RWPE2 (cell line): ENCODE measurements around the gene SLC5A3.

Experiments
- ATAC-seq: fragments of 200-7000 bp; cut with Tn5 transposase; 3 replicates; pipeline ENCODE4 v1.9.1; 2021; ENCODE audit warnings: low read depth
- DNase-seq: peaks from one replicate; pipeline ENCODE4 v3.0.0-alpha.2; 2020; ENCODE audit warnings: low spot score
- H3K27ac ChIP-seq: fragments of 450-650 bp; 2 replicates; pipeline ENCODE4 v1.5.1; 2017; ENCODE audit warnings: mild to moderate bottlenecking; ENCODE audit not compliant: poor library complexity, severe bottlenecking
- H3K27me3 ChIP-seq: fragments of 250-450 bp; sonication (Bioruptor Pico); 2 replicates; pipeline ENCODE4 v1.5.1; 2021; ENCODE audit warnings: mild to moderate bottlenecking, moderate library complexity; ENCODE audit not compliant: insufficient read depth, poor library complexity, severe bottlenecking
- H3K36me3 ChIP-seq: fragments of 250-450 bp; sonication (Bioruptor Pico); 2 replicates; pipeline ENCODE4 v1.5.1; 2020; ENCODE audit warnings: low read depth, mild to moderate bottlenecking, moderate library complexity
- H3K4me1 ChIP-seq: fragments of 250-450 bp; sonication (Bioruptor Pico); 2 replicates; pipeline ENCODE4 v1.5.1; 2021; ENCODE audit warnings: mild to moderate bottlenecking, moderate library complexity; ENCODE audit not compliant: insufficient read depth, poor library complexity, severe bottlenecking
- H3K4me3 ChIP-seq: fragments of 250-450 bp; sonication (Bioruptor Pico); 2 replicates; pipeline ENCODE4 v1.5.1; 2021; ENCODE audit warnings: mild to moderate bottlenecking, moderate library complexity; ENCODE audit not compliant: severe bottlenecking
- H3K9me3 ChIP-seq: fragments of 250-450 bp; sonication (Bioruptor Pico); 2 replicates; pipeline ENCODE4 v1.5.1; 2021; ENCODE audit warnings: mild to moderate bottlenecking, moderate library complexity; ENCODE audit not compliant: severe bottlenecking
- TF ChIP-seq, protein P1 (sequence below): fragments of 450-650 bp; IDR thresholded peaks from one replicate; pipeline ENCODE4 v1.5.1; 2017; ENCODE audit warnings: mild to moderate bottlenecking, moderate library complexity; ENCODE audit not compliant: poor library complexity, severe bottlenecking

Gene SLC5A3

DNA sequence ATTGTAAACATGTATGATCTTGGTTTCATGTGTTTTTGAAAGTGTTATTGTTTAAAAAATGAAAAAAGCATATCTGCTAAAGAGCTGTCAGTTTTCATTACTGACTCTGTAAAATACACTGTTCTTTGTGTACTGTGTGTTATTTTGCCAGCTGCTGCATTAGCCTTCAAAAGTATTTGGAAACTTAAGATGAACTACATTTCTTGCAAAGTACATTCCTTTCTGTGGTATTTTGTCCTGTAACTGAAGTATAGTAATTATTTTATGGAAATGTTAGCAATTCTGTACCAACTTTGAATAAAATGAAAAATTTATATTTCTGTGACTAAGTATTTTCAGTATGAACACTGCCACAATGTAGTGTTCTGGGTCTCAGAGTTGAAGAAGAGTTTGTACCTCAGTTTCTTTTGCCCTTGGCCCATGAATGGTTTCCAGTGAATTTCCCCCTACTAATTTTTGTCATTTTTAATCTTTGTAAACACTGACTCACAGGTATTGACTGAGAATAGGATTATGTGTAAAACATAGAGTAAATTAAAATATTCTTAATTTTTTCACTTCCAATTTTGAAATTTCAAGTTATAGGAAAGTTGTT lies 32.7 kb downstream of the SLC5A3 start:
- DNase-seq (no peak), ATAC-seq (no peak)
- Histone ChIP-seq H3K27ac (no peak overlapping the region), H3K4me1 (no peaks in the 10 kb centered on the region), H3K4me3 (no peak overlapping the region), H3K27me3 (no peaks in the 10 kb centered on the region), H3K9me3 (no peaks in the 10 kb centered on the region), H3K36me3 (peaks cover 5% of the 10 kb centered on the region; the same call in 1 of the 2 replicates)
- TF ChIP-seq, protein P1, sequence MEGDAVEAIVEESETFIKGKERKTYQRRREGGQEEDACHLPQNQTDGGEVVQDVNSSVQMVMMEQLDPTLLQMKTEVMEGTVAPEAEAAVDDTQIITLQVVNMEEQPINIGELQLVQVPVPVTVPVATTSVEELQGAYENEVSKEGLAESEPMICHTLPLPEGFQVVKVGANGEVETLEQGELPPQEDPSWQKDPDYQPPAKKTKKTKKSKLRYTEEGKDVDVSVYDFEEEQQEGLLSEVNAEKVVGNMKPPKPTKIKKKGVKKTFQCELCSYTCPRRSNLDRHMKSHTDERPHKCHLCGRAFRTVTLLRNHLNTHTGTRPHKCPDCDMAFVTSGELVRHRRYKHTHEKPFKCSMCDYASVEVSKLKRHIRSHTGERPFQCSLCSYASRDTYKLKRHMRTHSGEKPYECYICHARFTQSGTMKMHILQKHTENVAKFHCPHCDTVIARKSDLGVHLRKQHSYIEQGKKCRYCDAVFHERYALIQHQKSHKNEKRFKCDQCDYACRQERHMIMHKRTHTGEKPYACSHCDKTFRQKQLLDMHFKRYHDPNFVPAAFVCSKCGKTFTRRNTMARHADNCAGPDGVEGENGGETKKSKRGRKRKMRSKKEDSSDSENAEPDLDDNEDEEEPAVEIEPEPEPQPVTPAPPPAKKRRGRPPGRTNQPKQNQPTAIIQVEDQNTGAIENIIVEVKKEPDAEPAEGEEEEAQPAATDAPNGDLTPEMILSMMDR = no peak

DNA sequence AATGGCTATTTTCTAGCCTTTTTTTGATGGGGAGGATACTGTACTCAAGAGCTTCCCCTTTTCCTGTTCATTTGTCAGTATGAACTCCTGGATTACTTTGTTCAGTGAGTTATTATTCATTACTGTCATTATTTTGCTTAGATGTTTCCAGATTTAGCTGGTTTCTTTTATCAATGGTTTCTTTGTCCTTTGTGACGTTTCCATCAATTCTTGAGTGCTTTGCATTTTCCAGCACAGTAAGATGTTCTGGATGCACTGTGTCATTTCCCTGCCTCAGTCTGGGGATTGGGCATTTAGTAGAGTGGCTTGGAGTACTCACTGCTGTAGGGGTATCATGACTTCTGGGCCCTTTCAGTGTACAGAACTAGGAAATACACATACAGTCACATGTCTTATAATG lies 34.2 kb downstream of the SLC5A3 start:
- no peak for DNase-seq
- Histone ChIP-seq H3K36me3 (peaks cover 5% of the 10 kb centered on the region; the same call in 1 of the 2 replicates), H3K27me3 (no peaks in the 10 kb centered on the region), H3K9me3 (no peaks in the 10 kb centered on the region), H3K27ac (no peak overlapping the region), H3K4me1 (no peaks in the 10 kb centered on the region), H3K4me3 (no peak overlapping the region)
- no peak for ATAC-seq
- TF ChIP-seq, protein P1 = no peak

DNA sequence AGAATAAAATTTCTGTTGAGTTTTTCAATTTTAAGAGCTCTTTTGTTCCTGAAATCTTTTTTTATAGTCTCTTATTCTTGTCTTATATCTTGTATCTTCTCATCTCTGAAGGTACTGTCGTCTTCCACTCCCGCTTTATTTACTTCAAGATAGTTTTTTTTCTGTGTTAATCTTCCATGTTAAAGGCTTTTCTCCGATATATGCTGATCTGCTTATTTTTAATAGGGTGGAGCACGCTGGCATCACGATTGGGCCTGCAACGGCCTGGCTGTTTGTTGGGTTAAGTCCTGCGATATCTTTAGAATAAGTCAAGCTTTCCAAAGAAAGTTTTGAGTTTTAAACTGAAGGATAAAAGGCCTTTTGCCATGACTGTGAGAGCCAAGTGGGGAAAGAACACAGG lies 35.7 kb downstream of the SLC5A3 start:
- TF ChIP-seq, protein P1 = no peak
- H3K4me3 ChIP-seq = no peak overlapping the region
- H3K4me1 ChIP-seq = no peaks in the 10 kb centered on the region
- H3K9me3 ChIP-seq = no peaks in the 10 kb centered on the region
- ATAC-seq = no peak
- no peak overlapping the region for H3K27ac ChIP-seq
- no peak for DNase-seq
- H3K27me3 ChIP-seq = no peaks in the 10 kb centered on the region
- H3K36me3 ChIP-seq = peaks cover 5% of the 10 kb centered on the region; the same call in 1 of the 2 replicates

DNA sequence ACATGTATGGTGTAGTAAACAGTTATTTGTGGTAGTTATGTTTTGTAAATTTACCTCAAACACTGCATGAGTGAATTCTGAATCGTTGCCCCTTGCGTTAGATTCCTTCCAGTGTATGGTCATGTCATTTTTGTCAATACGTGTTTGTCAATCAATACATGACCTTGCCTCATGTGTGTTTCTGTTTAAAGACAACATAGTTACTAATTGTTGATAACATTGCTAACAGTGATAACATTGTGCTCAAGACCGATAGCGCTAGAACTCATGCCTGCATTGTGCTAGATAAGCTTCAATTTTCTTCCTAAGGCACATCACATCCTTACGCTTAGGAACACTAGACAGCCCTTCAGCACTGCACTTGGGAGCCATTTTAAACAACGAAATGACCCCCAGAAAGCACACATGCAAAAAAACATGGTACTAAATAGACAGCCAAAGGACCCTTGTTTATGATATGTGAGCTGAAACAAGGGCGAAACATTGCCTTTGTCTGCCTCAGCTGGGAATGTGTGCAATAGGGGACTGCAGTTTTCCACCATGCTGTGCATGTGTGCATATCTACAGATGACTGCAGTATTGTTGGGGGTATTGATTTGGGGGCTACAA lies 37.3 kb downstream of the SLC5A3 start:
- Histone ChIP-seq H3K36me3 (no peaks in the 10 kb centered on the region), H3K4me1 (no peaks in the 10 kb centered on the region), H3K27me3 (no peaks in the 10 kb centered on the region), H3K9me3 (no peaks in the 10 kb centered on the region), H3K4me3 (no peak overlapping the region), H3K27ac (no peak overlapping the region)
- no peak for DNase-seq
- TF ChIP-seq, protein P1 = no peak
- no peak for ATAC-seq

DNA sequence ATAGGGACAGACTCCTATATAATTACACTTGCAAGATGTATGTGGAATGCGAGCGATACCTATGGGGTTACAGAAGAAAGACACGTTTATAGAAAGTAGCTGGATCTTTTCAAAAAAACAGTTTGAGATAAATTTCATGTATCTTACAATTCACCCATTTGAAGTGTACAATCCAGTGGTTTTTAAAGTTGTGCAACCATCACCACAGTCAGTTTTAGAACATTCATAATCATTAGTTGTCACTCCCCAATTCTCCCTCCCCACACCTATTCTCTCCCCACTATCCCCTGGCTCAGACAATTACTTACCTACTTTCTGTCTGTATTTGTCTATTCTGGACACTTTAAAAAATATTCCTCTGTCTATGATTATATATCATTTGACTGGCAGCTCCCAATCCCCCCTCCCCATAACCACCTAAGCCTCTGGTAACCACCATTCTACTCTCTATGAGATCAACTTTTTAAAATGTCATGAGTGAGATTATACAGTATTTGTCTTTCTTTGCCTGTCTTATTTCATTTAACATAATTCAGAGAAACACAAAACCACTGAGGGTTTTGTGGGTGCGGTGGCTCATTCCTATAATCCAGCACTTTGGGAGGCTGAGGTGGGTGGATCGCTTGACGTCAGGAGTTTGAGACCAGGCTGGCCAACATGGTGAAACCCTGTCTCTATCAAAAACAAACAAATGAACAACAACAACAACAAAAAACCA lies 39.1 kb downstream of the SLC5A3 start:
- Histone ChIP-seq H3K27ac (no peak overlapping the region), H3K4me1 (no peaks in the 10 kb centered on the region), H3K36me3 (no peaks in the 10 kb centered on the region), H3K4me3 (no peak overlapping the region), H3K9me3 (no peaks in the 10 kb centered on the region), H3K27me3 (no peaks in the 10 kb centered on the region)
- TF ChIP-seq, protein P1 = no peak
- ATAC-seq = no peak
- DNase-seq = no peak
